HG02884 (cell line): ENCODE measurements around the gene RPS16.

Experiments used
- ATAC-seq: cut with Tn5 transposase; IDR thresholded peaks from one replicate; pipeline ENCODE4 v1.9.1; 2021; ENCODE audit warnings: mild to moderate bottlenecking, moderate library complexity; ENCODE audit not compliant: unreplicated experiment

RPS16 gene

DNA sequence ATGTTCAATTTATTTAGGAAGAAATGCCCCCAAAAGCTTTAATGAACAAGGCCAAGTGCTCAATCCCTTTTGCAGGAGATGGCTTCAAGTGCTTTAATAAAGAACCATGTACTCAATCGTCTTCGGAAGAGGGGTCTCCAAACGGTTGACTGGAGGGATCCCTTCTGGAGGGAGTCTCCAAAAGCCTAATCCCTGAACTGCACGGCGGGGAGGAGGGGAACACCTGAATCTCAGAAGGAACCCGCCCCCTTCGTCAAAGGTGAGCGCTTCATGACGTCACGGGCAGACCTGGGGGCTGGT is 45.3 kb downstream of the RPS16 start:
- no peak for ATAC-seq

DNA sequence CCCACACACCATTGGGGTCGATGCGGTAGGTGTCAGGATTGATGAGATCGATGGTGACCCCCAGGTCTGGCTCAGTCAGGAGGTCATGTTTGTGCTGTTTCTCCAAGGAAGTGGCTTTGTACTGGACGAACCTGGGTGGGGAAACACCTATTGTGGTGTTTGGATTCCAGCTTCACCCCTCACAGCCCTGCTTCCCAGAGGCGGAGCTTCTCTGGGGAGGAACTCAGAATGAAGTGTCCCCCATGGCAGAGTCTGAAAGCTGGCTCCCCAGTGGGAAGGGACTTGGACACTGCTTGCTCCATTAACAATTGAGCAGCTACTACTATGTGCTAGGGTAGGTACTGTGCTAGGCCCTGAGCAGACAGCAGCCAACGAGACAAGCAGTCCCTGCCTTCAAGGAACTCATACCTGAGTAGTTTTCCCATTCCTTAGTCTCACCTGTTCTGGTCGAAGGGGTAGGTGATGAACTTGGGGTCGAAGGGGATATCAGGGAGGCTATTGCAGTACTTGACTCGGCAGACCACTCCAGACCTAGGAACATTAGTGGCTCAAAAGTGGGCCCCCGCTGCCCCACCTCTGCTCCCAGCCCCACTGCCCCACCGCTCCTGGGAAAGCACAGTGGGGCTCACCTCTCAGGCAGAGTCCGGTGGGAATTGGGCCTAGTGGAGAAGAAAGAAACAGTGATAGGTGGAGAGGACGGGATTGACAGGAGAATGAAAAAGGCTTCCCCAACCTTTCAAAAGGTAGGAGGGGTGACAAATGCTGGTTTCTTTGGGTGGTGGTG is 45.9 kb downstream of the RPS16 start:
- no peak for ATAC-seq

- ATAC-seq: no peak
These were observed 47.1 kb downstream of the RPS16 start for GRCh38 chr19:39388657-39389056.

- no peak for ATAC-seq
These were observed 49.2 kb downstream of the RPS16 start for GRCh38 chr19:39386557-39386956.

GRCh38 chr19:39385629-39386411 is 49.9 kb downstream of the RPS16 start:
- ATAC-seq: no peak

DNA sequence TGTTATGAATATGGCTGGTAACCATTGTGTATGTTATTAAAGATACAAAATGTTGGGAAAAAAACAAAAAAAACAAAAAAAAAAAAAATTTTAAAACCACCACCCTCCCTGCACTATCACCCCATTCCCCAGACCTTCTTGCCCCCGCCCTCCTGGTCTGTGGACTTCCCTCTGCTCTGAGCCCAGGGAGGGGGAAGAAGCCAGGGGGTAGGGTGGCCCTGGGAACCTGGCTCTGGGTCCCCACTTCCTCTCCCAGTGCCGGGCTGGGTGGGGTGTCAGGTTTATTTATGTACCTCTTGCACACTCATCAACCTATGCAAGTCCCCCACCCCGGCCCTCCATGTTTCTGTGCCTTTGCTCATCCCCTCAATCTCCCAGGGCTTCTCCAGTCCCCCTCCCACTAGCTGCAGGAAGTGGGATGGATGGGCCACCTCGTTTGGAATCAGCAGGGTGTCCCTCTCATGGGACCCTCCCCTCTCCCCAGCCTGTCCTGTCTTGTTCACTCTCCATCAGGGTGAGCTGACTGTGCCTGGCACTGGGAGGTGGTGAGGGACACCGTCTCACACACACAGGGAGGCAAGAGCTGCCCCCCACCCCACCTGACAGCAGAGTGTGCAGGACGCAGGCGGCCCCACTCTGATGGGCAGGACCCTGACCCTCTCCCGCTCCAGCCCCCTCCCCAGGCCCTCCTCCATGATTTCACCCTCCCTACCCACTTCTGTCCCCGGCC is 50.7 kb downstream of the RPS16 start:
- ATAC-seq: no peak
